Measurements from ENCODE around the gene CD200. TPM values are rescaled to one million over a fixed set of nuclear protein-coding genes. Genes with fewer than 3 reads are reported as not detected.

Gene CD200
- total RNA-seq, 4 donors from 2014 or later, result 1.1 to 4.1 (median 3.6) TPM; not detected in 1

DNA sequence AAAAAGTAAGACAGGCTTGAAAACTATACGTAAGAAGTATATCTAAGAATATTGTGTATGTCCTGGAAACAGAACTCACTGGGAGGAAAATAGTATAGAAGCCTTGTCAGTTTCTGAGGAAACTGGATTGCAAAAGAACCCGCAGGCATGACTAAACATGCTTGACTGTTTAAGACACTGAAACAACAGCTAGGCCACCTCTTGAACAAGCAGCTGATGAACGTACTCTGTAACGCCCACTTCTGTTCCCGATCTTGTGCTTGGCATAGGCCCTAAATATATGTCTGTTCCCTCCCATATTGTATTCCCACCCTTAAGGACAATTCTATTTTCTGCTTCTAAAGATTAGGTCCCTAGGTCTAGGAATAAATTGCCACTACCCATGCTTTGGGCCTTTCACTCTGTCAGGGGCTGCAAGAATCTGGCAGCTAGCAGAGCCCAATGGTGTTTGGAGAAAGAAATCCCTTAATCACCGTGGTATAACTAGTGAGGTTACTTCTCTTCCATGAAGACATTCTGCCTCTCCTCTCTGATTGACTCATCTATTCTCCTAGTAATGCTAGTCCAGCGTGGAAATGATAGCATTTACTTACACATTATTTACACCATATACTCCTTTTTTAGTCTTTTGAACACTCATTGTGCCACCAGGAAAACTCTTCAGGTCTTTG, 46.2 kb downstream of the CD200 start:
- no peaks in the 10 kb centered on the region for H3K36me3 ChIP-seq
- H3K4me1 ChIP-seq, result peaks cover 0 to 16% (median 0%) of the 10 kb centered on the region in 4 donors
- H3K9me3 ChIP-seq, result no peaks in the 10 kb centered on the region
- no peak overlapping the region for H3K4me3 ChIP-seq
- DNase-seq, result no peak
- intact Hi-C loops (cut with DNase I; ENCODE audit: low total_unique reads) (no loop called here), in situ Hi-C loops (cut with MboI; ENCODE audit: low pct_ligation_motif_present in 1 of 4, low pct_unique_long_range_greater_than_20kb in 1 of 4, low sequenced_read_pairs in 3 of 4) (no loop called here)
- no peaks in the 10 kb centered on the region for H3K27me3 ChIP-seq
- no peak overlapping the region for H3K27ac ChIP-seq
- 74 to 81% methylated on average over 7 of the region's 7 CpGs for WGBS, 2 donors (ENCODE audit: low coverage in 1 of 2)
- TF ChIP-seq POLR2AphosphoS5 (IDR thresholded peaks at IDR 0.05) (no peak), EP300 (IDR thresholded peaks at IDR 0.05; ENCODE audit: low read depth) (no peak), POLR2A (IDR thresholded peaks at IDR 0.05) (no peak)
- TF ChIP-seq, protein P1, sequence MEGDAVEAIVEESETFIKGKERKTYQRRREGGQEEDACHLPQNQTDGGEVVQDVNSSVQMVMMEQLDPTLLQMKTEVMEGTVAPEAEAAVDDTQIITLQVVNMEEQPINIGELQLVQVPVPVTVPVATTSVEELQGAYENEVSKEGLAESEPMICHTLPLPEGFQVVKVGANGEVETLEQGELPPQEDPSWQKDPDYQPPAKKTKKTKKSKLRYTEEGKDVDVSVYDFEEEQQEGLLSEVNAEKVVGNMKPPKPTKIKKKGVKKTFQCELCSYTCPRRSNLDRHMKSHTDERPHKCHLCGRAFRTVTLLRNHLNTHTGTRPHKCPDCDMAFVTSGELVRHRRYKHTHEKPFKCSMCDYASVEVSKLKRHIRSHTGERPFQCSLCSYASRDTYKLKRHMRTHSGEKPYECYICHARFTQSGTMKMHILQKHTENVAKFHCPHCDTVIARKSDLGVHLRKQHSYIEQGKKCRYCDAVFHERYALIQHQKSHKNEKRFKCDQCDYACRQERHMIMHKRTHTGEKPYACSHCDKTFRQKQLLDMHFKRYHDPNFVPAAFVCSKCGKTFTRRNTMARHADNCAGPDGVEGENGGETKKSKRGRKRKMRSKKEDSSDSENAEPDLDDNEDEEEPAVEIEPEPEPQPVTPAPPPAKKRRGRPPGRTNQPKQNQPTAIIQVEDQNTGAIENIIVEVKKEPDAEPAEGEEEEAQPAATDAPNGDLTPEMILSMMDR (IDR thresholded peaks at IDR 0.05), result no peak

DNA sequence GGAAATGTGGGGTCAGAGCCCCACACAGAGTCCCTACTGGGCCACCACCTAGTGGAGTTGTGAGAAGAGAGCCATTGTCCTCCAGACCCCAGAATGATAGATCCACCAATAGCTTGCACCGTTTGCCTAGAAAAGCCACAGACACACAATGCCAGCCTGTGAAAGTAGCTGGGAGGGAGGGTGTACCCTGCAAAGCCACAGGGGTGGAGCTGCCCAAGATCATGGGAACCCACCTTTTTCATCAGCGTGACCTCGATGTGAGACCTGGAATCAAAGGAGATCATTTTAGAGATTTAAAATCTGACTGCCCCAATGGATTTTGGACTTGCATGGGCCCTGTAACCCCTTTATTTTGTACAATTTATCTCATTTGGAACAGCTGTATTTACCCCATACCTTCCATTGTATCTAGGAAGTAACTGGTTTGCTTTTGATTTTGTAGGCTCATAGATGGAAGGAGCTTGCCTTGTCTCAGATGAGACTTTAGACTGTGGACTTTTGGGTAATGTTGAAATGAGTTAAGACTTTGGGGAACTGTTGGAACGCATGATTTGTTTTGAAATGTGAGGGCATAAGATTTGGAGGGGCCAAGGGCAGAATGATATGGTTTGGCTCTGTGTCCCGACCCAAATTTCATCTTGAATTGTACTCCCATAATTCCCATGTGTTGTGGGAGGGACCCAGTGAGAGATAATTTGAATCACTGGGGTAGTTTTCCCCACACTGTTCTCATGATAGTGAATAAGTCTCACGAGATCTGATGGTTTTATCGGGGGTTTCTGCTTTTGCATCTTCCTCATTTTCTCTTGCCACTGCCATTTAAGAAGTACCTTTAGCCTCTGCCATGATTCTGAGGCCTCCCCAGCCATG, 49.0 kb downstream of the CD200 start:
- H3K27ac ChIP-seq, result no peak overlapping the region
- no peak for TF ChIP-seq EP300 (IDR thresholded peaks at IDR 0.05; ENCODE audit: low read depth)
- TF ChIP-seq POLR2A (IDR thresholded peaks at IDR 0.05), result no peak
- TF ChIP-seq, protein P1 (IDR thresholded peaks at IDR 0.05), result no peak
- TF ChIP-seq POLR2AphosphoS5 (IDR thresholded peaks at IDR 0.05), result no peak
- no peak for DNase-seq
- no peaks in the 10 kb centered on the region for H3K27me3 ChIP-seq
- no peaks in the 10 kb centered on the region for H3K36me3 ChIP-seq
- 85 to 88% methylated on average over 5 to 7 of the region's 7 CpGs for WGBS, 2 donors (ENCODE audit: low coverage in 1 of 2)
- no peak overlapping the region for H3K4me3 ChIP-seq
- intact Hi-C loops (cut with DNase I; ENCODE audit: low total_unique reads) (no loop called here), in situ Hi-C loops (cut with MboI; ENCODE audit: low pct_ligation_motif_present in 1 of 4, low pct_unique_long_range_greater_than_20kb in 1 of 4, low sequenced_read_pairs in 3 of 4) (no loop called here)
- H3K4me1 ChIP-seq, result peaks cover 0 to 16% (median 0%) of the 10 kb centered on the region in 4 donors
- H3K9me3 ChIP-seq, result no peaks in the 10 kb centered on the region

DNA sequence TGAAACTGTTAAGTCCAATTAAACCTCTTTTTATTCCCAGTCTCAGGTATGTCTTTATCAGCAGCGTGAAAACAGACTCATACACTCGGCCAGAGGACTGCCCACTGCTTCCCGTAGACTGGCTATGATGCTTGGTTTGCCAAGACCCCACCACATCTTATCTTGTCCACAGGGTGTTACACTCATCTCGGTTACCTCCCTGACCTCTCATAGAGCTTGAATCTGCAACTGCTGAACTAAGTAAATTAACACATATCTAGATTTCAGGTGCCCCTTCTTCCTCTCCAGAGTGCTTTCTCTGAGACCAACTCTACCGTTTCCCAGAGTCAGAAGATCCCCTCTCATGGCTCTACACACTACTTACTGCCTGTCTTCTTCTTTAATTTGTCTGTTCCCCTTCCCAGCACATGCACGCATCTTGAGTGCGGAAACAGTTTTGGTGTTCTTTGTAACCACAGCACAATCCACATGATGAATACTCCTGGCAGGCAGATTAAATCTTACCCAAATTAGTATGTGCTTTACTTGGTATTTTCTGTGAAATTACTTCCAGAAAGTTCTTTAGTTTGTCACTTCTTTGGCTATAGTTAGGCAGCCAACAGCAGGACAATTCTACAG, 49.7 kb downstream of the CD200 start:
- in situ Hi-C loops (cut with MboI; ENCODE audit: low pct_ligation_motif_present in 1 of 4, low pct_unique_long_range_greater_than_20kb in 1 of 4, low sequenced_read_pairs in 3 of 4), result no loop called here
- WGBS, 2 donors (ENCODE audit: low coverage in 1 of 2), result 83 to 85% methylated on average over 7 of the region's 7 CpGs
- no peaks in the 10 kb centered on the region for H3K9me3 ChIP-seq

More for the DNA sequence above, 49.7 kb downstream of the CD200 start:
- Histone ChIP-seq H3K27me3 (no peaks in the 10 kb centered on the region), H3K36me3 (no peaks in the 10 kb centered on the region), H3K4me3 (no peak overlapping the region), H3K27ac (no peak overlapping the region), H3K4me1 (peaks cover 0 to 10% (median 0%) of the 10 kb centered on the region in 4 donors)
- no peak for DNase-seq
- intact Hi-C loops (cut with DNase I; ENCODE audit: low total_unique reads), result no loop called here
- TF ChIP-seq POLR2A (IDR thresholded peaks at IDR 0.05) (no peak), POLR2AphosphoS5 (IDR thresholded peaks at IDR 0.05) (no peak), EP300 (IDR thresholded peaks at IDR 0.05; ENCODE audit: low read depth) (no peak)
- TF ChIP-seq, protein P1 (IDR thresholded peaks at IDR 0.05), result no peak

Measured in transverse colon (tissue), 4 donors.